Astrocyte (in vitro differentiated cells and primary cell): Measurements from ENCODE around the gene HECW1. TPM values are rescaled to one million over a fixed set of nuclear protein-coding genes. Genes with fewer than 3 reads are reported as not detected.

Source experiments
- DNase-seq: peaks from one replicate; pipeline ENCODE4 v3.0.0-alpha.2; 2010; ENCODE audit warnings: low read depth
- FAIRE-seq: peaks from 2 replicates; lab custom pipeline; 2011; peaks lifted over from hg19 to GRCh38; lab: Jason Lieb, UNC
- H2AFZ ChIP-seq: 2 replicates; pipeline ENCODE4 v1.6.0; 2012; ENCODE audit warnings: low read depth, low read length, inconsistent platforms
- H3K27ac ChIP-seq: 2 replicates; pipeline ENCODE4 v1.5.1; 2011; ENCODE audit warnings: low read depth, low read length, inconsistent platforms
- H3K27me3 ChIP-seq: 2 replicates; pipeline ENCODE4 v1.6.0; 2011; ENCODE audit warnings: low read length, inconsistent platforms; ENCODE audit not compliant: insufficient read depth
- H3K36me3 ChIP-seq: 2 replicates; pipeline ENCODE4 v1.5.1; 2011; ENCODE audit warnings: low read length, inconsistent platforms; ENCODE audit not compliant: insufficient read depth
- H3K4me1 ChIP-seq: 2 replicates; pipeline ENCODE4 v1.5.1; 2011; ENCODE audit warnings: low read length, inconsistent platforms; ENCODE audit not compliant: insufficient read depth
- H3K4me2 ChIP-seq: 2 replicates; pipeline ENCODE4 v1.6.0; 2012; ENCODE audit warnings: low read length, inconsistent platforms
- H3K4me3 ChIP-seq: 2 replicates; pipeline ENCODE4 v1.5.1; 2011; ENCODE audit warnings: low read depth, mild to moderate bottlenecking, low read length, inconsistent platforms; ENCODE audit not compliant: insufficient read depth
- H3K79me2 ChIP-seq: 2 replicates; pipeline ENCODE4 v1.6.0; 2012; ENCODE audit warnings: mild to moderate bottlenecking, low read length, inconsistent platforms; ENCODE audit not compliant: insufficient read depth
- H3K9ac ChIP-seq: 2 replicates; pipeline ENCODE4 v1.6.0; 2012; ENCODE audit warnings: mild to moderate bottlenecking, low read length, inconsistent platforms
- H3K9me3 ChIP-seq: 2 replicates; pipeline ENCODE4 v1.5.1; 2012; ENCODE audit warnings: low read depth, mild to moderate bottlenecking, low read length, inconsistent platforms; ENCODE audit not compliant: insufficient read depth
- H4K20me1 ChIP-seq: 2 replicates; pipeline ENCODE4 v1.6.0; 2012; ENCODE audit warnings: low read length, inconsistent platforms; ENCODE audit not compliant: insufficient read depth
- H3K27ac Mint-ChIP-seq: one replicate; pipeline ENCODE4 v1.8.0; 2021; ENCODE audit warnings: mild to moderate bottlenecking, mixed read lengths; ENCODE audit not compliant: unreplicated experiment
- H3K27me3 Mint-ChIP-seq: one replicate; pipeline ENCODE4 v1.8.0; 2021; ENCODE audit warnings: low read depth, mixed read lengths; ENCODE audit not compliant: unreplicated experiment
- H3K36me3 Mint-ChIP-seq: one replicate; pipeline ENCODE4 v1.8.0; 2021; ENCODE audit warnings: low read depth, mixed read lengths; ENCODE audit not compliant: unreplicated experiment
- H3K4me1 Mint-ChIP-seq: one replicate; pipeline ENCODE4 v1.8.0; 2021; ENCODE audit warnings: low read depth, mixed read lengths; ENCODE audit not compliant: unreplicated experiment
- H3K4me3 Mint-ChIP-seq: one replicate; pipeline ENCODE4 v1.8.0; 2021; ENCODE audit warnings: mild to moderate bottlenecking, moderate library complexity, mixed read lengths; ENCODE audit not compliant: unreplicated experiment
- H3K9me3 Mint-ChIP-seq: one replicate; pipeline ENCODE4 v1.8.0; 2021; ENCODE audit warnings: mild to moderate bottlenecking, mixed read lengths; ENCODE audit not compliant: unreplicated experiment
- EZH2 ChIP-seq: IDR thresholded peaks from 2 replicates; pipeline ENCODE4 v1.6.1; 2012; ENCODE audit warnings: mild to moderate bottlenecking, low read length, inconsistent platforms; ENCODE audit not compliant: insufficient read depth
- total RNA-seq: library from RNA; stranded (reverse); gene quantifications from 2 replicates; pipeline ENCODE4 v1.2.1, GENCODE V29; 2021
- TF ChIP-seq, protein P1 (sequence below): IDR thresholded peaks from 2 replicates; pipeline ENCODE4 v1.5.1; 2011; ENCODE audit warnings: low read depth, mild to moderate bottlenecking, inconsistent platforms, low read length, moderate library complexity; ENCODE audit not compliant: insufficient read depth

HECW1 gene
- total RNA-seq, 1 donor from 2014 or later: 3.3 TPM

DNA sequence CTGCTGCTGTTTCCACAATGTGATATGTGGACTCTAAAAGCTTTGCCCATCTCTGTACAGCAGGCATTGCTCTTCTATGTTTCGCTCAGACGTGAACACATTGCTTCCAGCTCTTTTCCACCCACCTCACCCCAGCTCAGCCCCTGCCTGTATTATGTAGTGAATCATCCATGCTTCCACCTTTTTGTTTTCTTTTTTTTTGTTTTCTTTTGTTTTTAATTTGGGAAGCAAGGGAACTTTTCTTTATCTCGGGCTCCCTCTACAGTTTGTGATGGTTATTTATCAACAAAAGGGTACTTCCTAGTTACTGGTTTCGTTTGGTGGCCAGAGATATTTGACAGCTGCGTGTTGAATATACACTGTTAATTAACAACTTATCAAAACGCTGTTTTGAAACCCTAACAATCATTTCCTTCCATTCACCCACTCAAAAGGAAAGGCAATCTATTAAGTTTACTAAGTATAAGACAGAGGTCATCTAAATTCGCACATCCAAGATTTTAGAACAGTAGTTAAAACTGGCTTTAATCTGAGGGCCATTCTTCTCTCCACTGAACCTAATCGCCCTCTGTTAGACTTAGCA lies 342.6 kb downstream of the HECW1 start:
- Mint-ChIP-seq H3K27me3 (no peaks in the 10 kb centered on the region), H3K4me3 (no peak overlapping the region), H3K9me3 (no peaks in the 10 kb centered on the region), H3K4me1 (peaks cover 4% of the 10 kb centered on the region), H3K27ac (no peak overlapping the region), H3K36me3 (peaks cover 4% of the 10 kb centered on the region)
- peak; percentile 31 for DNase-seq
- Histone ChIP-seq H3K4me2 (peak overlapping the region; percentile 80), H3K4me1 (no peaks in the 10 kb centered on the region), H3K79me2 (no peaks in the 10 kb centered on the region), H3K4me3 (peak overlapping the region; percentile 40), H3K36me3 (no peaks in the 10 kb centered on the region), H3K9ac (no peak overlapping the region), H3K27ac (no peak overlapping the region), H2AFZ (peak overlapping the region; percentile 64), H3K27me3 (peaks cover 3% of the 10 kb centered on the region), H3K9me3 (no peaks in the 10 kb centered on the region), H4K20me1 (no peaks in the 10 kb centered on the region)
- no peak for TF ChIP-seq EZH2
- TF ChIP-seq, protein P1, sequence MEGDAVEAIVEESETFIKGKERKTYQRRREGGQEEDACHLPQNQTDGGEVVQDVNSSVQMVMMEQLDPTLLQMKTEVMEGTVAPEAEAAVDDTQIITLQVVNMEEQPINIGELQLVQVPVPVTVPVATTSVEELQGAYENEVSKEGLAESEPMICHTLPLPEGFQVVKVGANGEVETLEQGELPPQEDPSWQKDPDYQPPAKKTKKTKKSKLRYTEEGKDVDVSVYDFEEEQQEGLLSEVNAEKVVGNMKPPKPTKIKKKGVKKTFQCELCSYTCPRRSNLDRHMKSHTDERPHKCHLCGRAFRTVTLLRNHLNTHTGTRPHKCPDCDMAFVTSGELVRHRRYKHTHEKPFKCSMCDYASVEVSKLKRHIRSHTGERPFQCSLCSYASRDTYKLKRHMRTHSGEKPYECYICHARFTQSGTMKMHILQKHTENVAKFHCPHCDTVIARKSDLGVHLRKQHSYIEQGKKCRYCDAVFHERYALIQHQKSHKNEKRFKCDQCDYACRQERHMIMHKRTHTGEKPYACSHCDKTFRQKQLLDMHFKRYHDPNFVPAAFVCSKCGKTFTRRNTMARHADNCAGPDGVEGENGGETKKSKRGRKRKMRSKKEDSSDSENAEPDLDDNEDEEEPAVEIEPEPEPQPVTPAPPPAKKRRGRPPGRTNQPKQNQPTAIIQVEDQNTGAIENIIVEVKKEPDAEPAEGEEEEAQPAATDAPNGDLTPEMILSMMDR: peak; percentile 59
- FAIRE-seq: peak; percentile 23

DNA sequence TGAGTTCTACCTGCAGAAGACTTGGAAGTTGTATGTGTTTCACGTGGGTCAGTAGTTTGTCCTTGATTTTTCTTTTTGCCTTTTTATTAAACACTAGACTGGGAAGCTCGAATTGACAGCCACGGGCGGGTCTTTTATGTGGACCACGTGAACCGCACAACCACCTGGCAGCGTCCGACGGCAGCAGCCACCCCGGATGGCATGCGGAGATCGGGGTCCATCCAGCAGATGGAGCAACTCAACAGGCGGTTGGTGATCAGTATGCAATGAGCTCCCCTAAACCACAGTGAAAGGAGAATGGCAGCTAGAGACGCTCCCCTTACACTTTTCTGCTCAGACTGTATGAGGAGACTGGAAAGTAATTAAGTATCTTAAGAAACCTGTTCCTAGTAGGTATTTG lies 343.8 kb downstream of the HECW1 start:
- no peak overlapping the region for H3K9ac ChIP-seq
- no peak overlapping the region for H3K4me3 ChIP-seq
- no peaks in the 10 kb centered on the region for H3K4me1 ChIP-seq
- no peak overlapping the region for H2AFZ ChIP-seq
- no peak overlapping the region for H3K27ac Mint-ChIP-seq
- H3K4me2 ChIP-seq: no peak overlapping the region
- no peaks in the 10 kb centered on the region for H3K9me3 Mint-ChIP-seq
- H3K4me3 Mint-ChIP-seq: no peak overlapping the region
- H3K79me2 ChIP-seq: no peaks in the 10 kb centered on the region
- H3K27me3 Mint-ChIP-seq: peaks cover 2% of the 10 kb centered on the region
- H3K36me3 ChIP-seq: no peaks in the 10 kb centered on the region
- H3K36me3 Mint-ChIP-seq: peaks cover 4% of the 10 kb centered on the region
- H3K9me3 ChIP-seq: no peaks in the 10 kb centered on the region
- H3K27ac ChIP-seq: no peak overlapping the region
- H3K4me1 Mint-ChIP-seq: peaks cover 4% of the 10 kb centered on the region
- peaks cover 3% of the 10 kb centered on the region for H3K27me3 ChIP-seq
- TF ChIP-seq EZH2: no peak
- TF ChIP-seq, protein P1: peak; percentile 6
- H4K20me1 ChIP-seq: no peaks in the 10 kb centered on the region
- no peak for FAIRE-seq
- no peak for DNase-seq

DNA sequence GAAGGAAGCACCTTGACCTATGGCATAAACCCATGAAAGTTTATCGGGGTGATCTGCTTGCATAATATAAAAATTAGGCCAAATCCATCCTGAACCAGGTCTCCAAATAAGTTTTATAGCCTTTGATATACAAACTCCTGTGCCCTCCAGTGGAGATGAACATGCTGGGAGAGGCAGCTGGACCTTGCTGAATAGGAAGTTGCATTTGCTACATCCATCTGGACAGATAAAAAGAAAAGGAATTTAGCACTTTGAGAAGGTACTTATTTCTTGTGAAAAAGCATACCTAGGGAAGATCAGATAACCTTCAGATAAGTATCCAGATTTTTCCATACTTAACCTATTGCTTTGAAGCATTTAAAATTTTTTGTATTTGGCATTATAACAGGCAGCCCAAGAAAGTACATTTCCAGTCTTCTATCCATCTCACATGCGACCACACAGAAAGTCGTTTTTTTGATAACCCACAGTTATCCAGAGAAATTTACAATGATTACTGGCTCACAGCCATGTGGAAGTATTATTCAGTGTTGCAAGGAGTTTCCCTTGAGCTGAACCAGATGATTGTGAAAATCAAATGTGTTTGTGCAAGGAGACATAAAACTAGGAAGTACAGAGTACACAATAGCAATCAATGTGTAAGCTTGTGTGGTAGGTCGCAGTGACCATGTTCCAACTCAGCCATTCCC lies 346.0 kb downstream of the HECW1 start:
- Histone ChIP-seq H3K4me3 (no peak overlapping the region), H3K79me2 (no peaks in the 10 kb centered on the region), H3K9ac (no peak overlapping the region), H3K9me3 (no peaks in the 10 kb centered on the region), H3K27me3 (peaks cover 3% of the 10 kb centered on the region), H4K20me1 (no peaks in the 10 kb centered on the region), H2AFZ (no peak overlapping the region), H3K36me3 (no peaks in the 10 kb centered on the region), H3K4me1 (peaks cover under 1% of the 10 kb centered on the region), H3K27ac (no peak overlapping the region), H3K4me2 (no peak overlapping the region)
- FAIRE-seq (no peak), DNase-seq (no peak)
- H3K4me1 Mint-ChIP-seq: peaks cover 5% of the 10 kb centered on the region
- H3K27me3 Mint-ChIP-seq: peaks cover 6% of the 10 kb centered on the region
- TF ChIP-seq, protein P1: no peak
- TF ChIP-seq EZH2: no peak
- no peak overlapping the region for H3K4me3 Mint-ChIP-seq
- H3K36me3 Mint-ChIP-seq: no peaks in the 10 kb centered on the region
- no peak overlapping the region for H3K27ac Mint-ChIP-seq
- no peaks in the 10 kb centered on the region for H3K9me3 Mint-ChIP-seq
